H1 (cell line): ENCODE data around the gene ADIPOR1. TPM values are rescaled to one million over a fixed set of nuclear protein-coding genes. Genes with fewer than 3 reads are reported as not detected.

Source experiments
- BACH1 ChIP-seq: IDR thresholded peaks from 2 replicates; pipeline ENCODE4 v1.6.1; 2012; ENCODE audit warnings: low read length, improper control_type of control experiment
- EGR1 ChIP-seq: IDR thresholded peaks from 2 replicates; pipeline ENCODE4 v1.6.1; 2011; ENCODE audit warnings: low read depth, low read length, borderline replicate concordance
- NRF1 ChIP-seq: IDR thresholded peaks from 2 replicates; pipeline ENCODE4 v1.6.1; 2011; ENCODE audit warnings: mild to moderate bottlenecking, low read depth, low read length, improper control_type of control experiment
- RFX5 ChIP-seq: IDR thresholded peaks from 2 replicates; pipeline ENCODE4 v1.6.1; 2011; ENCODE audit warnings: low read depth, low read length, improper control_type of control experiment, borderline replicate concordance
- SRF ChIP-seq: IDR thresholded peaks from 2 replicates; pipeline ENCODE4 v1.6.1; 2011; ENCODE audit warnings: mild to moderate bottlenecking, low read depth, low read length, moderate library complexity
- polyA plus RNA-seq, 7 experiments: library from polyadenylated mRNA; depleted of rRNA in 3 of 7; stranded (reverse) in 5 of 7; unstranded in 2 of 7; fragments of >200 nt in 5 of 7; fragments of 200-250 nt in 2 of 7; gene quantifications; 1 replicate in 5 of 7; 2 replicates in 1 of 7; 4 replicates in 1 of 7; pipeline versions ENCODE4 v1.2.1 to v1.2.3, GENCODE V29; 2011 to 2013; ENCODE audit warnings: missing spikeins in 2 of 7, mixed read lengths in 2 of 7
- total RNA-seq: library from RNA; stranded (reverse); fragmentation: NEBNext Ultra II Directional; extraction: Animal tissue kit (Norgen Biotek cat#: 25700); gene quantifications from 2 replicates; pipeline ENCODE4 v1.2.1, GENCODE V29; 2021
- TF ChIP-seq, protein P1 (sequence below): IDR thresholded peaks from 2 replicates; pipeline ENCODE4 v1.6.1; 2012; ENCODE audit warnings: inconsistent platforms
- TF ChIP-seq, protein P2 (sequence below): IDR thresholded peaks from 2 replicates; pipeline ENCODE4 v1.6.1; 2012; ENCODE audit warnings: low read length, inconsistent platforms

Gene ADIPOR1
- total and polyA plus RNA-seq, 2 of the 8 experiments (the other 6 are each of a cell fraction or from before 2014, with no cell fraction given), result 69.8 to 118 TPM

DNA sequence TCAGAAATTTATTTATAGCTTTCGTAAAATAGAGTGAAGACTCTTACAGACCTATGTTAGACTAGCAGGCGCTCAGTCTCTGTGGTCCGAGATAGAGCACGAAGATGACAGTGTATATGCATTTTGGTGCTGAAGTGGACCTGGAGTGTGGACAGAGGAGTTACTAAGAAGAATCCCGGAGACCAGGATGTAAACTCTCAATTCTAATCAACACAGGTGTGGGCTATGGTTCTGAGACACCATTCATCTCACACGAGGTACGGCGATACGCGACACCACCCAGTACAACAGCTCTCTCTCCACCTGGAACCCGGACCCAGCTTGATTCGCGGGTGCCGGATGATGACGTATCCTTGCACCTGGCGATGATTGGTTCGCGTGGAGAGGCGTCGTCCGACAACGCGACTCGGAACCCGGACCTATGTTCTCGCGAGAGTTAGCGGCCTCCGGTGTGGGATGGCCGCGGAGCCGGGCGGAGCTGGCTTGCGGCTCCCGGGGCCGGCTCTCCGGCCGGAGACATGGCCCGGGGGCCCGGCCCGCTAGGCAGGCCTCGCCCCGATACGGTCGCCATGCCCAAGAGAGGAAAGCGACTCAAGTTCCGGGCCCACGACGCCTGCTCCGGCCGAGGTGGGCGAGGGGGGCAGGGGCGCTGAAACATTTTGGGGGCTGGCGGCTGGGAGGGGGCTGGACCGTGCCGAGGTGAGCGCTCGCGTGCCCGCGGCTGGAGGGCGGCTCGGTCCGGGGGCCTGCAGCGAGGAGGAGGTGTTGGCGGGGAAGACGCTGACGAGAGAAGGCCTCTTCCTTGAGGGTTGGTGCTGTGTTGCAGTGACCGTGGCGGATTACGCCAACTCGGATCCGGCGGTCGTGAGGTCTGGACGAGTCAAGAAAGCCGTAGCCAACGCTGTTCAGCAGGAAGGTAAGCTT, 49.1 kb upstream of the ADIPOR1 start, which contains the start of gene TMEM183A (continued):
- TF ChIP-seq, protein P1, sequence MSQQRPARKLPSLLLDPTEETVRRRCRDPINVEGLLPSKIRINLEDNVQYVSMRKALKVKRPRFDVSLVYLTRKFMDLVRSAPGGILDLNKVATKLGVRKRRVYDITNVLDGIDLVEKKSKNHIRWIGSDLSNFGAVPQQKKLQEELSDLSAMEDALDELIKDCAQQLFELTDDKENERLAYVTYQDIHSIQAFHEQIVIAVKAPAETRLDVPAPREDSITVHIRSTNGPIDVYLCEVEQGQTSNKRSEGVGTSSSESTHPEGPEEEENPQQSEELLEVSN, result peak; percentile 60
- TF ChIP-seq, protein P2, sequence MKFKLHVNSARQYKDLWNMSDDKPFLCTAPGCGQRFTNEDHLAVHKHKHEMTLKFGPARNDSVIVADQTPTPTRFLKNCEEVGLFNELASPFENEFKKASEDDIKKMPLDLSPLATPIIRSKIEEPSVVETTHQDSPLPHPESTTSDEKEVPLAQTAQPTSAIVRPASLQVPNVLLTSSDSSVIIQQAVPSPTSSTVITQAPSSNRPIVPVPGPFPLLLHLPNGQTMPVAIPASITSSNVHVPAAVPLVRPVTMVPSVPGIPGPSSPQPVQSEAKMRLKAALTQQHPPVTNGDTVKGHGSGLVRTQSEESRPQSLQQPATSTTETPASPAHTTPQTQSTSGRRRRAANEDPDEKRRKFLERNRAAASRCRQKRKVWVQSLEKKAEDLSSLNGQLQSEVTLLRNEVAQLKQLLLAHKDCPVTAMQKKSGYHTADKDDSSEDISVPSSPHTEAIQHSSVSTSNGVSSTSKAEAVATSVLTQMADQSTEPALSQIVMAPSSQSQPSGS, result no peak
- TF ChIP-seq RFX5 (no peak), NRF1 (no peak), BACH1 (no peak), SRF (peak; percentile 68), EGR1 (no peak)
